ENCODE results near the gene AP2A2. TPM values are rescaled to one million over a fixed set of nuclear protein-coding genes. Genes with fewer than 3 reads are reported as not detected.

Gene AP2A2
- total RNA-seq, 1 donor from 2014 or later: 17.7 TPM

DNA sequence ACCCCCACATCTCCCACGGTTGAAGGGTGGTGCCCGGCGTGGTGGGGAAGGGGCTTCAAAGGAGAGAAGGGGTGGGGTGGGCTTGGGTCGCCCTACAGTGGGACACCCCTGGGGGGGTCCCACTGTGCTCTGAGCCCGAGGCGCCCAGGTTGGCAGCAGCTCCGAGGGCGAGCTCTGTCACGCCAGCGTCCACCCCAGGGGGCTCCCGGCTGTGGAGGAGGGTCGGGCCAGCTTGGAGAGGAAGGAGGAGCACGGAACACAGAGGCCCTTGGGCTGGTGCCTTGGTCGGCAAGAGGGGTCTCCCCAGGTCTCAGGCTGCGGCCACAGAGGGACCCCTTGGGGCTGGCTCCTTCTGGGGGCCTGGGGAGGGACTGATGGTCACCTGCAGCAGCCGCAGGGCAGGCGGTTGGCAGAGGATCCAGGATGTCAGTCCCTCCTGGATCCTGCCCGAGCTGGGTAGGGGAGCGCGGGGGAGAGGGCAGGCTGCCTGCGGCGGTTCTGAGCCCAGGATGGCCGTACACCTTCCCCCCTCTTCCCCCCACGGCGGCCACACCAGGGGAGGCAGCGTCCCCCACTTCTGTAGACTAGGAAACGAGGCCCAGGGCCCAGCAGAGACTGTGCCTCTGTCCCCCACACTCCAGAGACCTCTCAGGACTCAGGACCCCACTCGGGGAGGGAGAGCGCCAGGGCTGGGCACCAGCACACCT, 110.1 kb downstream of the AP2A2 start:
- Histone ChIP-seq H3K27ac (ENCODE audit: low read depth, low read length) (no peak overlapping the region), H3K9me3 (ENCODE audit: control insufficient read depth in 3 of 3, low read length in 3 of 3) (peaks cover 0 to 2% (median 0%) of the 10 kb centered on the region in 3 donors), H3K9ac (ENCODE audit: low read depth in 1 of 3, low read length in 3 of 3) (no peak overlapping the region), H3K4me3 (ENCODE audit: low read length in 3 of 3) (no peak overlapping the region), H3K36me3 (ENCODE audit: control insufficient read depth in 3 of 3, insufficient read depth in 3 of 3, low read length in 3 of 3) (no peaks in the 10 kb centered on the region), H3K27me3 (ENCODE audit: control insufficient read depth in 3 of 3, insufficient read depth in 3 of 3, low read length in 3 of 3) (peaks cover 24 to 25% (median 24%) of the 10 kb centered on the region in 3 donors), H3K4me1 (ENCODE audit: control insufficient read depth in 3 of 3, insufficient read depth in 3 of 3, low read length in 3 of 3) (peaks cover 0 to 17% (median 11%) of the 10 kb centered on the region in 3 donors)

DNA sequence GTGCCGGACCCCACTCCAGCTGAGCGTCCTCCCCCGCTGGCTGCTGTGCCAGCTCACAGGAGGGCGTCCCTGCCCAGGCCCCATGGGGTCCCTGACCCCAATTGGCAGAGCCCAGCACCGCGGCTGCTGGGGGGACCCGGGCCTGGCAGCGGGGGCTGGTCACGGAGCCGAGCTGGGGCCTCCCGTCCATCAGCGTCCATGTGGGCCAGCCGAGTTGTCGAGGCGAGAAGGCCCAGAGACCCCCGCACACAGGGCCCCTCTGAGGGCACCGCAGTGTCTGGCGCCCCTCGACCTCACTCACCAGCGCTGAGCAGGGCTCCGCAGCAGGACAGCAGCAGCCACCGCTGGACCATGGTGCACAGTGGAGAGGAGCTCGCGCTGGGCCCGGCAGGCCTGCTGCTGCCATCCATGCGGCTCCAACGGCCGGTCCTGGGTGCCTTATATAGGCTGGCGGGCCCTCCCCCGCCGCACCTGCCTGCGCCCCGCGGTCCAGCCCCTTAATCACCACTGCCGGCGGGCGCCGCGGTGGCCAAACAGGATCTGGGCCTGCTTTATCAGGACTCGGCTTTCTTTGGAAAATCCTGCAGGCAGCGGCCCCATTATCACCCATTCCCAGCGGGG, 110.7 kb downstream of the AP2A2 start, which contains the start of gene MUC6:
Gene MUC6 (minus strand): TSS at position 416 of the 621 bp plus-strand sequence. CDS start 63 bp downstream, at position 353.
- peaks cover 25 to 26% (median 26%) of the 10 kb centered on the region in 3 donors for H3K27me3 ChIP-seq (ENCODE audit: control insufficient read depth in 3 of 3, insufficient read depth in 3 of 3, low read length in 3 of 3)
- peaks cover 0 to 17% (median 11%) of the 10 kb centered on the region in 3 donors for H3K4me1 ChIP-seq (ENCODE audit: control insufficient read depth in 3 of 3, insufficient read depth in 3 of 3, low read length in 3 of 3)
- H3K36me3 ChIP-seq (ENCODE audit: control insufficient read depth in 3 of 3, insufficient read depth in 3 of 3, low read length in 3 of 3): no peaks in the 10 kb centered on the region
- H3K4me3 ChIP-seq (ENCODE audit: low read length in 3 of 3): no peak within 1 kb of the TSS
- no peak within 1 kb of the TSS for H3K27ac ChIP-seq (ENCODE audit: low read depth, low read length)
- no peak within 1 kb of the TSS for H3K9ac ChIP-seq (ENCODE audit: low read depth in 1 of 3, low read length in 3 of 3)
- peaks cover 0 to 2% (median 0%) of the 10 kb centered on the region in 3 donors for H3K9me3 ChIP-seq (ENCODE audit: control insufficient read depth in 3 of 3, low read length in 3 of 3)

DNA sequence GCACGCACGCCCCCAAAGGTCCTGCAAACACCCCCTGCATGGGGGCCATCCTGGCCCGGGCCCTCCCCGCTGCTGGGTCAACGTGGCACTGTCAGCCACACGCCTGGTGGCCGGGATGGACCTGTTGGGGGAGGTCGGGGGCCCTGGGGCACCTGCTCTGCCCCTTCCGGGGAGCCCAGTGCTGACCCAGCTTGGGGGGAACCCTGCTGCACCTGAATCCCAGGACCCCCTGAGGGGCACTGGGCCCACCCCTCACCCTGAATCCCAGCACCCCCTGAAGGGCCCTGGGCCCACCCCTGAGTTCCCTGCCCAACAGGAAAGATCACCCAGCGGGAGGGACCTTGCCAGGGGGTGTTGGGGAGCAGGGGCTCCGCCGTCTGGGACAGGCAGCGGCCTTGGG, 111.3 kb downstream of the AP2A2 start:
- Histone ChIP-seq H3K9ac (ENCODE audit: low read depth in 1 of 3, low read length in 3 of 3) (no peak overlapping the region), H3K9me3 (ENCODE audit: control insufficient read depth in 3 of 3, low read length in 3 of 3) (peaks cover 0 to 2% (median 0%) of the 10 kb centered on the region in 3 donors), H3K36me3 (ENCODE audit: control insufficient read depth in 3 of 3, insufficient read depth in 3 of 3, low read length in 3 of 3) (no peaks in the 10 kb centered on the region), H3K4me3 (ENCODE audit: low read length in 3 of 3) (no peak overlapping the region), H3K27ac (ENCODE audit: low read depth, low read length) (no peak overlapping the region), H3K27me3 (ENCODE audit: control insufficient read depth in 3 of 3, insufficient read depth in 3 of 3, low read length in 3 of 3) (peaks cover 27 to 31% (median 28%) of the 10 kb centered on the region in 3 donors), H3K4me1 (ENCODE audit: control insufficient read depth in 3 of 3, insufficient read depth in 3 of 3, low read length in 3 of 3) (peaks cover 0 to 17% (median 11%) of the 10 kb centered on the region in 3 donors)

- no peak overlapping the region for H3K4me3 ChIP-seq (ENCODE audit: low read length in 3 of 3)
- peaks cover 0 to 17% (median 11%) of the 10 kb centered on the region in 3 donors for H3K4me1 ChIP-seq (ENCODE audit: control insufficient read depth in 3 of 3, insufficient read depth in 3 of 3, low read length in 3 of 3)
- no peak overlapping the region for H3K27ac ChIP-seq (ENCODE audit: low read depth, low read length)
- H3K36me3 ChIP-seq (ENCODE audit: control insufficient read depth in 3 of 3, insufficient read depth in 3 of 3, low read length in 3 of 3): no peaks in the 10 kb centered on the region
- H3K9ac ChIP-seq (ENCODE audit: low read depth in 1 of 3, low read length in 3 of 3): no peak overlapping the region
- peaks cover 22 to 34% (median 25%) of the 10 kb centered on the region in 3 donors for H3K27me3 ChIP-seq (ENCODE audit: control insufficient read depth in 3 of 3, insufficient read depth in 3 of 3, low read length in 3 of 3)
- no peaks in the 10 kb centered on the region for H3K9me3 ChIP-seq (ENCODE audit: control insufficient read depth in 3 of 3, low read length in 3 of 3)
Measured at GRCh38 chr11:1037506-1038055, 111.9 kb downstream of the AP2A2 start.

DNA sequence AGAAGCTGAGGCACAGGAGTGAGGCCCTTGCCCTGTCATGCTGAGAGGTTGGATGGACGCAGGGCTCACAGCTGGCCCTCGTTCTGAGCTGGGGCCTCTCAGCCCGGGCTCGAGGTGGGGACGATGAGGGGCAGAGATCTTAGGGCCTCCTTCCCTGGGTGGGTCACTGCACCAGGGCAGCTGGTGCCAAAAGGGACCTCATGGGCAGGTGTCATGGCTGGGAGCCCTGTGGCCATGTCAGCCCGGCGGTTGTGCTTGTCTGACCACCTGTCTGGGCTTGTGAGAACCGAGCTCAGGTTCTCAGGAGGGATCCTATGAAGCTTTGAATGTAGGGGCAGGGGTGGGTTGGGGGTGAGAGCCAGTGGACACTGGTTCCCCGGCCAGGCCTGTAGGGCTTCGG, 112.7 kb downstream of the AP2A2 start:
- Histone ChIP-seq H3K4me1 (ENCODE audit: control insufficient read depth in 3 of 3, insufficient read depth in 3 of 3, low read length in 3 of 3) (peaks cover 0 to 17% (median 11%) of the 10 kb centered on the region in 3 donors), H3K4me3 (ENCODE audit: low read length in 3 of 3) (no peak overlapping the region), H3K27me3 (ENCODE audit: control insufficient read depth in 3 of 3, insufficient read depth in 3 of 3, low read length in 3 of 3) (peaks cover 24 to 41% (median 25%) of the 10 kb centered on the region in 3 donors), H3K9me3 (ENCODE audit: control insufficient read depth in 3 of 3, low read length in 3 of 3) (no peaks in the 10 kb centered on the region), H3K27ac (ENCODE audit: low read depth, low read length) (no peak overlapping the region), H3K9ac (ENCODE audit: low read depth in 1 of 3, low read length in 3 of 3) (no peak overlapping the region), H3K36me3 (ENCODE audit: control insufficient read depth in 3 of 3, insufficient read depth in 3 of 3, low read length in 3 of 3) (no peaks in the 10 kb centered on the region)

DNA sequence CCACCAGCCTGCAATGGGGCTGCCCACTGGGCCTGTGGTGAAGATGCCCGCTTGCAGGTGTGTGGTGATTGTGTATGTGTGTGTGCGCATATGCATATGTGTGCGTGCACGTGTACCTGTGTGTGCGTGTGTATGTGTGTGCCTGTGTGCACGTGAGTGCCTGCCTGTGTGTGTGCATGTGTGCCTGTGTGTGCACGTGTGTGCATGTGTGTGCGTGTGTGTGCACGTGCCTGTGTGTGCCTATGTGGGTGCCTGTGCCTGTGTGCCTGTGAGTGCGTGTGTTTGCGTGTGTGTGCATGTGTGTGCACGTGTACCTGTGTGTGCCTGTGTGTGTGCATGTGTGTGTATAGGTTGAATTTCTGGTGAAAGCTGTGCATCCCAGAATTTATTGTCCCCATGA, 113.3 kb downstream of the AP2A2 start:
- Histone ChIP-seq H3K4me3 (ENCODE audit: low read length in 3 of 3) (no peak overlapping the region), H3K27ac (ENCODE audit: low read depth, low read length) (no peak overlapping the region), H3K9me3 (ENCODE audit: control insufficient read depth in 3 of 3, low read length in 3 of 3) (no peaks in the 10 kb centered on the region), H3K4me1 (ENCODE audit: control insufficient read depth in 3 of 3, insufficient read depth in 3 of 3, low read length in 3 of 3) (peaks cover 0 to 13% (median 8%) of the 10 kb centered on the region in 3 donors), H3K27me3 (ENCODE audit: control insufficient read depth in 3 of 3, insufficient read depth in 3 of 3, low read length in 3 of 3) (peaks cover 24 to 46% (median 29%) of the 10 kb centered on the region in 3 donors), H3K36me3 (ENCODE audit: control insufficient read depth in 3 of 3, insufficient read depth in 3 of 3, low read length in 3 of 3) (no peaks in the 10 kb centered on the region), H3K9ac (ENCODE audit: low read depth in 1 of 3, low read length in 3 of 3) (no peak overlapping the region)

GRCh38 chr11:1039481-1040427, 114.1 kb downstream of the AP2A2 start:
- H3K4me1 ChIP-seq (ENCODE audit: control insufficient read depth in 3 of 3, insufficient read depth in 3 of 3, low read length in 3 of 3): peaks cover 0 to 6% (median 3%) of the 10 kb centered on the region in 3 donors
- no peak overlapping the region for H3K9ac ChIP-seq (ENCODE audit: low read depth in 1 of 3, low read length in 3 of 3)
- H3K36me3 ChIP-seq (ENCODE audit: control insufficient read depth in 3 of 3, insufficient read depth in 3 of 3, low read length in 3 of 3): no peaks in the 10 kb centered on the region
- H3K4me3 ChIP-seq (ENCODE audit: low read length in 3 of 3): no peak overlapping the region
- H3K27ac ChIP-seq (ENCODE audit: low read depth, low read length): no peak overlapping the region
- H3K9me3 ChIP-seq (ENCODE audit: control insufficient read depth in 3 of 3, low read length in 3 of 3): no peaks in the 10 kb centered on the region
- H3K27me3 ChIP-seq (ENCODE audit: control insufficient read depth in 3 of 3, insufficient read depth in 3 of 3, low read length in 3 of 3): peaks cover 24 to 43% (median 29%) of the 10 kb centered on the region in 3 donors

DNA sequence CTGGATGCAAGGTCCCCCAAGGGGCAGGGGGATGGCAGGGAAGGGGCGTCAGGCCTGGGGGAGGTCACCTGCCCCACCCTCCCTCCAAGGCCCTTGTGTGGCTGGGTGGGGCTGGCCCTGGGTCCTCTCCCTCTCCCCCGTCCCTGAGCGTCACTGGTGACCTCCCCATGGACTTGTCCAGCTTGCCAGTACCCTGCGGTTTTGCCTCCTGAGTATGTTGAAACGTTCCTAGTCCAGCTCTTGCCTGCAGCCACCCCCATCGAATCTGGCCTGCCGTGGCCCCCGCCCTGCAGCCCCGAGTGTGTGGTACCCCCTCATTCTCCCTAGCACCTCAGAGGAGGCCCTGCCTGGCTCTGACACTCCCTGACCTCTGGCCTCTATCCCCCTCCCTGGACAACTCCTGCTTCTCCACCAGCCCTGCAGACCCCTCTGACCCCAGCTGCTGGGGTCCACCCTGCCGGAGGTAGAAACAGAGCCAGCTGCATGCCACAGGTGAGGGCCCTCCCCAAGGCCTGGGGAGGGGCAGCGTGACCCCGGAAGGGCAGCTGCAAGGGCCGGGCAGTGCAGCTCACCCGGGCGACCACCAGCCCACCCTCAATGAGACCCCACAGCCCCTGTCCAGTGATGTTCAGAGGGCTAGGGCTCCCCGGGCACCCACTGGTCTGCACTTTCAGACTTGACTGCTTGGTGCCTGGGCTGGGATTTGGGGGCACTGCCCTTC, 114.9 kb downstream of the AP2A2 start:
- no peak overlapping the region for H3K9ac ChIP-seq (ENCODE audit: low read depth in 1 of 3, low read length in 3 of 3)
- no peak overlapping the region for H3K4me3 ChIP-seq (ENCODE audit: low read length in 3 of 3)
- H3K27me3 ChIP-seq (ENCODE audit: control insufficient read depth in 3 of 3, insufficient read depth in 3 of 3, low read length in 3 of 3): peaks cover 17 to 36% (median 22%) of the 10 kb centered on the region in 3 donors
- H3K4me1 ChIP-seq (ENCODE audit: control insufficient read depth in 3 of 3, insufficient read depth in 3 of 3, low read length in 3 of 3): no peaks in the 10 kb centered on the region
- no peak overlapping the region for H3K27ac ChIP-seq (ENCODE audit: low read depth, low read length)
- no peaks in the 10 kb centered on the region for H3K9me3 ChIP-seq (ENCODE audit: control insufficient read depth in 3 of 3, low read length in 3 of 3)
- H3K36me3 ChIP-seq (ENCODE audit: control insufficient read depth in 3 of 3, insufficient read depth in 3 of 3, low read length in 3 of 3): no peaks in the 10 kb centered on the region

- H3K9ac ChIP-seq (ENCODE audit: low read depth in 1 of 3, low read length in 3 of 3): no peak overlapping the region
- no peaks in the 10 kb centered on the region for H3K36me3 ChIP-seq (ENCODE audit: control insufficient read depth in 3 of 3, insufficient read depth in 3 of 3, low read length in 3 of 3)
- no peak overlapping the region for H3K27ac ChIP-seq (ENCODE audit: low read depth, low read length)
- H3K4me1 ChIP-seq (ENCODE audit: control insufficient read depth in 3 of 3, insufficient read depth in 3 of 3, low read length in 3 of 3): no peaks in the 10 kb centered on the region
- no peak overlapping the region for H3K4me3 ChIP-seq (ENCODE audit: low read length in 3 of 3)
- no peaks in the 10 kb centered on the region for H3K9me3 ChIP-seq (ENCODE audit: control insufficient read depth in 3 of 3, low read length in 3 of 3)
- peaks cover 12 to 35% (median 19%) of the 10 kb centered on the region in 3 donors for H3K27me3 ChIP-seq (ENCODE audit: control insufficient read depth in 3 of 3, insufficient read depth in 3 of 3, low read length in 3 of 3)
Measured at GRCh38 chr11:1041149-1041467, 115.4 kb downstream of the AP2A2 start.
